Caco-2 (cell line): ENCODE measurements around the gene RINL. TPM values are rescaled to one million over a fixed set of nuclear protein-coding genes. Genes with fewer than 3 reads are reported as not detected.
A peak's percentile ranks its signal among the peaks of the same experiment; 100 is the strongest.
"Not testable (repeated sequence)": the region's sequence is repeated elsewhere in the genome, so short reads cannot be mapped to it uniquely, and the experiment has no call there.

Experiments used
- BruUV-seq: library from RNA; stranded (reverse); fragments of 400-500 nt; replicated peaks from 2 replicates; lab custom pipeline; 2021; lab: Mats Ljungman, UMichigan
- CTCF ChIA-PET: fragments of 300-600 bp; sonication (Branson Sonifier 250); formaldehyde crosslinking; loops from one replicate; lab custom pipeline; 2022; ENCODE audit warnings: antibody characterized with exemption; lab: Charles Lee
- POLR2A ChIA-PET: fragments of 300-600 bp; sonication (Branson Sonifier 250); formaldehyde crosslinking; loops from one replicate; lab custom pipeline; 2022; ENCODE audit warnings: antibody characterized with exemption; lab: Charles Lee
- DNase-seq, 2 experiments: peaks; one replicate each; pipeline versions ENCODE4 v3.0.0 to v3.0.0-alpha.2; 2020 to 2022
- H3K27me3 ChIP-seq: replicated peaks from 2 replicates; pipeline ENCODE4 v1.6.0; 2011; ENCODE audit warnings: low read length; ENCODE audit not compliant: control insufficient read depth, insufficient read depth
- H3K36me3 ChIP-seq: 2 replicates; pipeline ENCODE4 v1.5.1; 2011; ENCODE audit warnings: low read length; ENCODE audit not compliant: control insufficient read depth, insufficient read depth
- H3K4me1 ChIP-seq: fragments of 250-450 bp; sonication (Bioruptor Pico); 2 replicates; pipeline ENCODE4 v1.5.1; 2020; ENCODE audit warnings: mild to moderate bottlenecking
- H3K4me3 ChIP-seq: 2 replicates; pipeline ENCODE4 v1.5.1; 2011; ENCODE audit warnings: low read depth, mild to moderate bottlenecking, control low read depth, low read length
- H3K9me3 ChIP-seq: fragments of 250-450 bp; sonication (Bioruptor Pico); 2 replicates; pipeline ENCODE4 v1.5.1; 2020; ENCODE audit warnings: mild to moderate bottlenecking, moderate library complexity
- H3K27ac Mint-ChIP-seq: one replicate; pipeline ENCODE4 v1.8.0; 2022; ENCODE audit warnings: mixed read lengths; ENCODE audit not compliant: unreplicated experiment
- H3K27me3 Mint-ChIP-seq: one replicate; pipeline ENCODE4 v1.8.0; 2022; ENCODE audit warnings: mixed read lengths; ENCODE audit not compliant: insufficient read depth, unreplicated experiment
- H3K36me3 Mint-ChIP-seq: one replicate; pipeline ENCODE4 v1.8.0; 2022; ENCODE audit warnings: mild to moderate bottlenecking, mixed read lengths; ENCODE audit not compliant: insufficient read depth, unreplicated experiment
- H3K4me1 Mint-ChIP-seq: one replicate; pipeline ENCODE4 v1.8.0; 2022; ENCODE audit warnings: low read depth, mixed read lengths; ENCODE audit not compliant: unreplicated experiment
- H3K4me3 Mint-ChIP-seq: one replicate; pipeline ENCODE4 v1.8.0; 2022; ENCODE audit warnings: mild to moderate bottlenecking, moderate library complexity, mixed read lengths; ENCODE audit not compliant: unreplicated experiment
- H3K9me3 Mint-ChIP-seq: one replicate; pipeline ENCODE4 v1.8.0; 2022; ENCODE audit warnings: mixed read lengths; ENCODE audit not compliant: unreplicated experiment
- CTCF ChIP-seq, 2 experiments: fragments of 200-600 bp in 1 of 2; IDR thresholded peaks; 1 replicate in 1 of 2; 2 replicates in 1 of 2; pipeline versions ENCODE4 v1.5.1 to v1.8.0; 2011 to 2022; ENCODE audit warnings: antibody characterized with exemption in 1 of 2, control low read depth in 1 of 2, inconsistent platforms in 1 of 2, low read depth in 1 of 2, low read length in 1 of 2, mild to moderate bottlenecking in 1 of 2, moderate library complexity in 1 of 2; ENCODE audit not compliant: insufficient read depth in 1 of 2, severe bottlenecking in 1 of 2, unreplicated experiment in 1 of 2
- intact Hi-C: fragments of 100-400 bp; cut with micrococcal nuclease; formaldehyde crosslinking; loops from one replicate; pipeline ENCODE4 v1.10.0; 2022; ENCODE audit not compliant: unreplicated experiment
- total RNA-seq: library from RNA; stranded (reverse); gene quantifications from 2 replicates; pipeline ENCODE4 v1.2.3, GENCODE V29; 2022

The RINL gene
- total RNA-seq, 1 experiment from 2014 or later, result 1.9 TPM

GRCh38 chr19:38856813-38857212 is 21.3 kb downstream of the RINL start:
- no peak for TF ChIP-seq CTCF (IDR thresholded peaks at IDR 0.05; ENCODE audit: insufficient read depth in 1 of 2, low read depth in 1 of 2, low read length in 1 of 2, severe bottlenecking in 1 of 2, unreplicated experiment in 1 of 2)
- Mint-ChIP-seq H3K4me3 (no peak overlapping the region), H3K36me3 (peaks cover 27% of the 10 kb centered on the region), H3K4me1 (peaks cover 32% of the 10 kb centered on the region), H3K27me3 (no peaks in the 10 kb centered on the region), H3K27ac (peak overlapping the region; percentile 88), H3K9me3 (no peaks in the 10 kb centered on the region)
- Histone ChIP-seq H3K36me3 (no peaks in the 10 kb centered on the region), H3K9me3 (no peaks in the 10 kb centered on the region), H3K4me3 (no peak overlapping the region), H3K27me3 (no peaks in the 10 kb centered on the region), H3K4me1 (peaks cover 37% of the 10 kb centered on the region)
- no peak for DNase-seq
- BruUV-seq, result no TSS peak
- ChIA-PET POLR2A (no interaction called here), CTCF (interaction anchor here (2.0 kb wide), 1 partner anchor 74 kb away, joined by 6 read pairs; the partner anchor contains the start of genes MRPS12 and SARS2)
- intact Hi-C loops, result loop anchor here (1.0 kb wide), 1 partner anchor 30 kb away; no protein-coding TSS in a partner anchor

GRCh38 chr19:38855751-38856150 is 22.3 kb downstream of the RINL start:
- CTCF ChIA-PET, POLR2A ChIA-PET, H3K27me3 ChIP-seq, intact Hi-C loops, H3K9me3 Mint-ChIP-seq, H3K9me3 ChIP-seq, H3K4me3 Mint-ChIP-seq, H3K4me3 ChIP-seq, H3K27me3 Mint-ChIP-seq, BruUV-seq, DNase-seq, H3K36me3 ChIP-seq, H3K27ac Mint-ChIP-seq: not testable (repeated sequence)
- H3K4me1 ChIP-seq, result peaks cover 34% of the 10 kb centered on the region
- peaks cover 35% of the 10 kb centered on the region for H3K36me3 Mint-ChIP-seq
- H3K4me1 Mint-ChIP-seq, result peaks cover 29% of the 10 kb centered on the region

GRCh38 chr19:38854961-38855360 is 23.1 kb downstream of the RINL start:
- H3K36me3 ChIP-seq, H3K9me3 Mint-ChIP-seq, POLR2A ChIA-PET, H3K9me3 ChIP-seq, H3K4me3 Mint-ChIP-seq, H3K27ac Mint-ChIP-seq, H3K27me3 Mint-ChIP-seq, intact Hi-C loops, DNase-seq, H3K27me3 ChIP-seq, BruUV-seq, CTCF ChIA-PET, H3K4me3 ChIP-seq: not testable (repeated sequence)
- peaks cover 41% of the 10 kb centered on the region for H3K36me3 Mint-ChIP-seq
- H3K4me1 ChIP-seq, result peaks cover 26% of the 10 kb centered on the region
- H3K4me1 Mint-ChIP-seq, result peaks cover 25% of the 10 kb centered on the region

- Histone ChIP-seq H3K9me3 (no peaks in the 10 kb centered on the region), H3K4me1 (peaks cover 16% of the 10 kb centered on the region), H3K36me3 (no peaks in the 10 kb centered on the region), H3K4me3 (peak overlapping the region; percentile 83), H3K27me3 (no peaks in the 10 kb centered on the region)
- POLR2A ChIA-PET, result interaction anchor here (0.6 to 2.5 kb wide), 4 partner anchors 16 to 77 kb away, joined by 3 to 22 read pairs (median 8); partner anchors contain the start of genes MRPS12, NFKBIB, SARS2 and SIRT2
- H3K27ac Mint-ChIP-seq, result peak overlapping the region; percentile 99
- H3K4me1 Mint-ChIP-seq, result peaks cover 25% of the 10 kb centered on the region
- no peak for TF ChIP-seq CTCF (IDR thresholded peaks at IDR 0.05; ENCODE audit: insufficient read depth in 1 of 2, low read depth in 1 of 2, low read length in 1 of 2, severe bottlenecking in 1 of 2, unreplicated experiment in 1 of 2)
- H3K9me3 Mint-ChIP-seq, result no peaks in the 10 kb centered on the region
- H3K27me3 Mint-ChIP-seq, result no peaks in the 10 kb centered on the region
- peaks cover 58% of the 10 kb centered on the region for H3K36me3 Mint-ChIP-seq
- intact Hi-C loops, result no loop called here
- no TSS peak for BruUV-seq
- peak overlapping the region; percentile 98 for H3K4me3 Mint-ChIP-seq
- no peak for DNase-seq
- CTCF ChIA-PET, result interaction anchor here (1.0 to 1.3 kb wide), 3 partner anchors 25 to 77 kb away, joined by 3 to 7 read pairs (median 5); partner anchors contain the start of genes MRPS12, RINL and SARS2
These were observed 24.9 kb downstream of the RINL start for GRCh38 chr19:38853214-38853613.
